KMS-11 (cell line): ENCODE results near the gene GPSM3.
"Not testable (repeated sequence)": the region's sequence is repeated elsewhere in the genome, so short reads cannot be mapped to it uniquely, and the experiment has no call there.

Experiments used
- H2AFZ ChIP-seq: fragments of 200-600 bp; sonication (generic); 2 replicates; pipeline ENCODE4 v1.6.1; 2016; ENCODE audit warnings: antibody characterized with exemption, mixed run types, low read depth
- H3K27ac ChIP-seq: fragments of 200-600 bp; sonication (generic); 2 replicates; pipeline ENCODE4 v1.6.1; 2016; ENCODE audit warnings: mild to moderate bottlenecking, mixed run types
- H3K27me3 ChIP-seq: fragments of 200-600 bp; sonication (generic); 2 replicates; pipeline ENCODE4 v1.6.1; 2017; ENCODE audit warnings: mild to moderate bottlenecking, low read depth, mixed run types, moderate library complexity; ENCODE audit not compliant: insufficient read depth
- H3K36me3 ChIP-seq: fragments of 200-600 bp; sonication (generic); 2 replicates; pipeline ENCODE4 v1.6.1; 2017; ENCODE audit warnings: mild to moderate bottlenecking, mixed run types; ENCODE audit not compliant: insufficient read depth
- H3K4me1 ChIP-seq: fragments of 200-600 bp; sonication (generic); 2 replicates; pipeline ENCODE4 v1.6.1; 2016; ENCODE audit warnings: mild to moderate bottlenecking, low read depth, mixed run types; ENCODE audit not compliant: poor library complexity, severe bottlenecking
- H3K4me2 ChIP-seq: fragments of 200-600 bp; sonication (generic); 2 replicates; pipeline ENCODE4 v1.7.0; 2016; ENCODE audit warnings: mild to moderate bottlenecking, mixed run types
- H3K4me3 ChIP-seq: fragments of 200-600 bp; sonication (generic); IDR thresholded peaks from 2 replicates; pipeline ENCODE4 v1.6.1; 2017; ENCODE audit warnings: low read depth, low read length, mixed read lengths; ENCODE audit not compliant: insufficient read depth
- H3K79me2 ChIP-seq: fragments of 200-600 bp; sonication (generic); 2 replicates; pipeline ENCODE4 v1.6.1; 2016; ENCODE audit warnings: low read depth, mixed run types; ENCODE audit not compliant: insufficient read depth
- H3K9ac ChIP-seq: fragments of 200-600 bp; sonication (generic); 2 replicates; pipeline ENCODE4 v1.6.1; 2016; ENCODE audit warnings: mild to moderate bottlenecking, mixed run types
- H4K20me1 ChIP-seq: fragments of 200-600 bp; sonication (generic); 2 replicates; pipeline ENCODE4 v1.6.1; 2016; ENCODE audit warnings: mild to moderate bottlenecking, mixed run types; ENCODE audit not compliant: insufficient read depth
- CTCF ChIP-seq: fragments of 200-600 bp; sonication (generic); conservative IDR thresholded peaks from 2 replicates; pipeline ENCODE4 v1.6.1; 2017; ENCODE audit warnings: low read depth, mild to moderate bottlenecking, antibody characterized with exemption, low read length, moderate library complexity, mixed read lengths

GPSM3 gene

GRCh38 chr6:32147401-32148132, 44.9 kb downstream of the GPSM3 start:
- H3K9ac ChIP-seq, result no peak overlapping the region
- H3K4me2 ChIP-seq, result no peak overlapping the region
- TF ChIP-seq CTCF, result no peak
- no peaks in the 10 kb centered on the region for H4K20me1 ChIP-seq
- peaks cover 1% of the 10 kb centered on the region; the same call in 1 of the 2 replicates for H3K27me3 ChIP-seq
- no peaks in the 10 kb centered on the region for H3K4me1 ChIP-seq
- H2AFZ ChIP-seq, result no peak overlapping the region
- H3K36me3 ChIP-seq, result no peaks in the 10 kb centered on the region
- no peaks in the 10 kb centered on the region for H3K79me2 ChIP-seq
- H3K27ac ChIP-seq, result no peak overlapping the region
- H3K4me3 ChIP-seq, result no peak overlapping the region

GRCh38 chr6:32146687-32147086, 45.8 kb downstream of the GPSM3 start:
- H4K20me1 ChIP-seq, result no peaks in the 10 kb centered on the region
- no peak overlapping the region for H2AFZ ChIP-seq
- no peak overlapping the region for H3K9ac ChIP-seq
- H3K4me2 ChIP-seq, result no peak overlapping the region
- no peak for TF ChIP-seq CTCF
- H3K27me3 ChIP-seq, result no peaks in the 10 kb centered on the region
- H3K27ac ChIP-seq, result no peak overlapping the region
- H3K79me2 ChIP-seq, result no peaks in the 10 kb centered on the region
- H3K36me3 ChIP-seq, result no peaks in the 10 kb centered on the region
- H3K4me1 ChIP-seq, result no peaks in the 10 kb centered on the region
- H3K4me3 ChIP-seq, result no peak overlapping the region

GRCh38 chr6:32146287-32146686, 46.2 kb downstream of the GPSM3 start:
- Histone ChIP-seq H3K9ac (no peak overlapping the region), H3K4me1 (no peaks in the 10 kb centered on the region), H3K27me3 (no peaks in the 10 kb centered on the region), H2AFZ (no peak overlapping the region), H3K27ac (no peak overlapping the region), H3K4me3 (no peak overlapping the region), H3K4me2 (no peak overlapping the region), H3K36me3 (no peaks in the 10 kb centered on the region), H4K20me1 (no peaks in the 10 kb centered on the region), H3K79me2 (no peaks in the 10 kb centered on the region)
- no peak for TF ChIP-seq CTCF

- not testable (repeated sequence) for H3K36me3 ChIP-seq, H3K27me3 ChIP-seq, H2AFZ ChIP-seq, H3K27ac ChIP-seq, H3K4me3 ChIP-seq, H4K20me1 ChIP-seq, H3K4me2 ChIP-seq, H3K79me2 ChIP-seq, H3K9ac ChIP-seq, H3K4me1 ChIP-seq
Observed at GRCh38 chr6:32144238-32144637, 48.2 kb downstream of the GPSM3 start.
